Tibial nerve (tissue), 4 donors: Measurements from ENCODE around the gene HES2. TPM values are rescaled to one million over a fixed set of nuclear protein-coding genes. Genes with fewer than 3 reads are reported as not detected.

Experiments
- DNase-seq, 2 donors: peaks; one replicate each; pipeline ENCODE4 v3.0.0-alpha.2; 2019; ENCODE audit warnings: low spot score in 2 of 2
- H3K27ac ChIP-seq, 4 donors: fragments of 200-600 bp; sonication (generic) in 3 of 4; one replicate each; pipeline ENCODE4 v1.5.1; 2017 to 2019; ENCODE audit warnings: mild to moderate bottlenecking in 1 of 4
- H3K27me3 ChIP-seq, 2 donors: fragments of 200-600 bp; sonication (generic) in 1 of 2; one replicate each; pipeline versions ENCODE4 v1.5.1 to v1.6.0; 2017 to 2019
- H3K36me3 ChIP-seq, 3 donors: fragments of 200-600 bp; sonication (generic); one replicate each; pipeline ENCODE4 v1.5.1; 2018 to 2019
- H3K4me1 ChIP-seq, 4 donors: fragments of 200-600 bp; sonication (generic) in 3 of 4; one replicate each; pipeline ENCODE4 v1.5.1; 2017 to 2019
- H3K4me3 ChIP-seq, 4 donors: fragments of 200-600 bp; sonication (generic) in 3 of 4; one replicate each; pipeline ENCODE4 v1.5.1; 2017 to 2019; ENCODE audit warnings: mild to moderate bottlenecking in 1 of 4, moderate library complexity in 1 of 4
- H3K9me3 ChIP-seq, 4 donors: fragments of 200-600 bp; sonication (generic) in 3 of 4; one replicate each; pipeline ENCODE4 v1.5.1; 2017 to 2019
- CTCF ChIP-seq, 5 experiments: fragments of 200-600 bp in 3 of 5; fragments of 450-650 bp in 2 of 5; sonication (generic) in 3 of 5; IDR thresholded peaks; one replicate each; pipeline ENCODE4 v1.5.1; 2016 to 2019; ENCODE audit warnings: antibody characterized with exemption in 5 of 5, mild to moderate bottlenecking in 3 of 5, moderate library complexity in 2 of 5
- EP300 ChIP-seq, 2 donors: sonication (generic); formaldehyde crosslinking; IDR thresholded peaks; one replicate each; pipeline ENCODE4 v1.6.1; 2017; ENCODE audit warnings: antibody characterized with exemption in 2 of 2, mild to moderate bottlenecking in 1 of 2
- POLR2A ChIP-seq, 2 donors: fragments of 450-650 bp; IDR thresholded peaks; one replicate each; pipeline ENCODE4 v1.6.1; 2017; ENCODE audit warnings: antibody characterized with exemption in 2 of 2, mild to moderate bottlenecking in 2 of 2, moderate library complexity in 2 of 2
- WGBS, 2 donors: methylation state at CpG; one replicate each; pipeline ENCODE4 v1.1.5; 2018; 5-methylcytosine and 5-hydroxymethylcytosine counted together
- total RNA-seq, 4 donors: library from RNA; depleted of rRNA; stranded (reverse); fragments of >200 nt; gene quantifications; one replicate each; pipeline ENCODE4 v1.1.0, GENCODE V29; 2016

The HES2 gene
- total RNA-seq, 4 donors from 2014 or later, result not detected

GRCh38 chr1:6409053-6409452 is 10.7 kb downstream of the HES2 start:
- Histone ChIP-seq H3K27ac (no peak overlapping the region), H3K4me1 (no peaks in the 10 kb centered on the region), H3K27me3 (peaks cover 0 to 47% of the 10 kb centered on the region in 2 donors), H3K4me3 (no peak overlapping the region), H3K9me3 (no peaks in the 10 kb centered on the region), H3K36me3 (no peaks in the 10 kb centered on the region)
- WGBS, 2 donors, result 76 to 78% methylated on average over 4 of the region's 4 CpGs
- no peak for TF ChIP-seq CTCF (IDR thresholded peaks at IDR 0.05)
- no peak for TF ChIP-seq POLR2A (IDR thresholded peaks at IDR 0.05)
- no peak for TF ChIP-seq EP300 (IDR thresholded peaks at IDR 0.05)
- no peak for DNase-seq

GRCh38 chr1:6408023-6408422 is 11.7 kb downstream of the HES2 start:
- 71 to 82% methylated on average over 6 of the region's 6 CpGs for WGBS, 2 donors
- no peaks in the 10 kb centered on the region for H3K4me1 ChIP-seq
- no peak overlapping the region for H3K4me3 ChIP-seq
- H3K36me3 ChIP-seq, result no peaks in the 10 kb centered on the region
- H3K27ac ChIP-seq, result no peak overlapping the region
- H3K27me3 ChIP-seq, result peaks cover 0 to 41% of the 10 kb centered on the region in 2 donors
- no peaks in the 10 kb centered on the region for H3K9me3 ChIP-seq
- TF ChIP-seq CTCF (IDR thresholded peaks at IDR 0.05), result no peak
- no peak for TF ChIP-seq POLR2A (IDR thresholded peaks at IDR 0.05)
- no peak for TF ChIP-seq EP300 (IDR thresholded peaks at IDR 0.05)
- no peak for DNase-seq

GRCh38 chr1:6401673-6402072 is 18.0 kb downstream of the HES2 start:
- Histone ChIP-seq H3K4me1 (no peaks in the 10 kb centered on the region), H3K4me3 (no peak overlapping the region), H3K9me3 (no peaks in the 10 kb centered on the region), H3K27ac (no peak overlapping the region), H3K27me3 (peaks cover 0 to 11% of the 10 kb centered on the region in 2 donors), H3K36me3 (no peaks in the 10 kb centered on the region)
- WGBS, 2 donors, result 63 to 67% methylated on average over 6 of the region's 6 CpGs
- TF ChIP-seq CTCF (IDR thresholded peaks at IDR 0.05), result no peak
- no peak for TF ChIP-seq EP300 (IDR thresholded peaks at IDR 0.05)
- no peak for TF ChIP-seq POLR2A (IDR thresholded peaks at IDR 0.05)
- no peak for DNase-seq

- TF ChIP-seq POLR2A (IDR thresholded peaks at IDR 0.05) (no peak), EP300 (IDR thresholded peaks at IDR 0.05) (no peak), CTCF (IDR thresholded peaks at IDR 0.05) (no peak)
- no peak for DNase-seq
- WGBS, 2 donors, result 88 to 90% methylated on average over 3 of the region's 3 CpGs
Measured at GRCh38 chr1:6399294-6399693, 20.4 kb downstream of the HES2 start.

GRCh38 chr1:6397844-6398441 is 21.8 kb downstream of the HES2 start:
- Histone ChIP-seq H3K27me3 (no peaks in the 10 kb centered on the region), H3K4me3 (no peak overlapping the region), H3K27ac (no peak overlapping the region), H3K36me3 (no peaks in the 10 kb centered on the region), H3K9me3 (no peaks in the 10 kb centered on the region), H3K4me1 (peaks cover 0 to 4% (median 2%) of the 10 kb centered on the region in 4 donors)
- TF ChIP-seq EP300 (IDR thresholded peaks at IDR 0.05) (no peak), POLR2A (IDR thresholded peaks at IDR 0.05) (no peak), CTCF (IDR thresholded peaks at IDR 0.05) (no peak)
- DNase-seq, result no peak
- 69 to 73% methylated on average over 10 of the region's 10 CpGs for WGBS, 2 donors

More at GRCh38 chr1:6399294-6399693, 20.4 kb downstream of the HES2 start:
- H3K27ac ChIP-seq, result no peak overlapping the region
- H3K27me3 ChIP-seq, result peaks cover 0 to 6% of the 10 kb centered on the region in 2 donors
- H3K4me3 ChIP-seq, result no peak overlapping the region
- H3K36me3 ChIP-seq, result no peaks in the 10 kb centered on the region
- peaks cover 0 to 1% (median under 1%) of the 10 kb centered on the region in 4 donors for H3K4me1 ChIP-seq
- H3K9me3 ChIP-seq, result no peaks in the 10 kb centered on the region
